Body of pancreas (tissue), 4 donors: ENCODE data around the gene NISCH. TPM values are rescaled to one million over a fixed set of nuclear protein-coding genes. Genes with fewer than 3 reads are reported as not detected.
A peak's percentile ranks its signal among the peaks of the same experiment; 100 is the strongest.

ENCODE experiments used
- ATAC-seq: fragments of 150-250 bp; one replicate; pipeline ENCODE4 v1.9.1; 2016
- DNase-seq, 4 donors: peaks; one replicate each; pipeline ENCODE4 v3.0.0-alpha.2; 2019
- H3K27ac ChIP-seq, 4 donors: fragments of 200-600 bp; sonication (generic); 1 replicate in 3 of 4; 2 replicates in 1 of 4; pipeline versions ENCODE4 v1.5.1 to v1.6.1; 2016 to 2019; ENCODE audit warnings: mild to moderate bottlenecking in 1 of 4, mixed read lengths in 1 of 4, moderate library complexity in 1 of 4
- H3K27me3 ChIP-seq, 2 donors: fragments of 200-600 bp; sonication (generic); one replicate each; pipeline ENCODE4 v1.6.0; 2016; ENCODE audit warnings: mild to moderate bottlenecking in 1 of 2
- H3K36me3 ChIP-seq, 2 donors: fragments of 200-600 bp; sonication (generic); replicated peaks in 1 of 2; 2 replicates each; pipeline ENCODE4 v1.5.1; 2016; ENCODE audit warnings: low read depth in 2 of 2; ENCODE audit not compliant: insufficient read depth in 1 of 2
- H3K4me1 ChIP-seq: fragments of 200-600 bp; sonication (generic); one replicate; pipeline ENCODE4 v1.6.0; 2016
- H3K4me3 ChIP-seq, 2 donors: fragments of 200-600 bp; sonication (generic); 1 replicate in 1 of 2; 2 replicates in 1 of 2; pipeline ENCODE4 v1.5.1; 2016 to 2019
- H3K9me3 ChIP-seq, 3 donors: fragments of 200-600 bp; sonication (generic); 1 replicate in 2 of 3; 2 replicates in 1 of 3; pipeline ENCODE4 v1.5.1; 2016
- CTCF ChIP-seq, 7 experiments: fragments of 450-650 bp in 4 of 7; fragments of 200-600 bp in 3 of 7; sonication (generic) in 3 of 7; IDR thresholded peaks; one replicate each; pipeline ENCODE4 v1.5.1; 2016 to 2019; ENCODE audit warnings: antibody characterized with exemption in 7 of 7
- POLR2A ChIP-seq, 3 donors: fragments of 450-650 bp; IDR thresholded peaks; one replicate each; pipeline ENCODE4 v1.6.1; 2016; ENCODE audit warnings: antibody characterized with exemption in 3 of 3, mild to moderate bottlenecking in 2 of 3
- WGBS, 2 donors: methylation state at CpG; one replicate each; pipeline ENCODE4 v1.1.5; 2017; 5-methylcytosine and 5-hydroxymethylcytosine counted together
- intact Hi-C: fragments of 100-400 bp; cut with DNase I; formaldehyde crosslinking; loops from one replicate; pipeline ENCODE4 v1.15.1; 2023
- total RNA-seq, 2 donors: library from RNA; depleted of rRNA; stranded (reverse); fragments of >200 nt; gene quantifications; one replicate each; pipeline ENCODE4 v1.1.0, GENCODE V29; 2016

NISCH gene
- total RNA-seq, 2 donors from 2014 or later, result 58.9 to 115 TPM

GRCh38 chr3:52437326-52438103 is 17.9 kb upstream of the NISCH start:
- no peak for TF ChIP-seq POLR2A (IDR thresholded peaks at IDR 0.05)
- Histone ChIP-seq H3K36me3 (no peaks in the 10 kb centered on the region), H3K4me1 (no peaks in the 10 kb centered on the region), H3K4me3 (no peak overlapping the region), H3K27ac (no peak overlapping the region), H3K27me3 (no peaks in the 10 kb centered on the region), H3K9me3 (no peaks in the 10 kb centered on the region)
- WGBS, 2 donors, result 60 to 73% methylated on average over 1 to 15 of the region's 15 CpGs
- DNase-seq (peak in 2 of 4 donors; percentile 43 to 76), ATAC-seq (no peak)
- intact Hi-C loops, result no loop called here

- no peak for ATAC-seq
- intact Hi-C loops, result no loop called here
- H3K27ac ChIP-seq, result no peak overlapping the region
- H3K4me1 ChIP-seq, result no peaks in the 10 kb centered on the region
- 64% methylated on average over 3 of the region's 6 CpGs; no CpG with 5 or more reads in 1 of the 2 donors for WGBS, 2 donors
- H3K36me3 ChIP-seq, result no peaks in the 10 kb centered on the region
- no peak overlapping the region for H3K4me3 ChIP-seq
- no peaks in the 10 kb centered on the region for H3K9me3 ChIP-seq
- TF ChIP-seq POLR2A (IDR thresholded peaks at IDR 0.05), result no peak
- TF ChIP-seq CTCF (IDR thresholded peaks at IDR 0.05), result no peak
- no peak for DNase-seq
- H3K27me3 ChIP-seq, result no peaks in the 10 kb centered on the region
Measured at GRCh38 chr3:52438104-52438376, 17.4 kb upstream of the NISCH start.

GRCh38 chr3:52438579-52439425 is 16.6 kb upstream of the NISCH start:
- no peaks in the 10 kb centered on the region for H3K36me3 ChIP-seq
- H3K27me3 ChIP-seq, result no peaks in the 10 kb centered on the region
- WGBS, 2 donors, result 79 to 82% methylated on average over 8 to 9 of the region's 9 CpGs
- no peak overlapping the region for H3K27ac ChIP-seq
- no peak for TF ChIP-seq CTCF (IDR thresholded peaks at IDR 0.05)
- TF ChIP-seq POLR2A (IDR thresholded peaks at IDR 0.05), result no peak
- H3K4me1 ChIP-seq, result no peaks in the 10 kb centered on the region
- no peaks in the 10 kb centered on the region for H3K9me3 ChIP-seq
- ATAC-seq (no peak), DNase-seq (peak in 1 of 4 donors; percentile 6)
- intact Hi-C loops, result no loop called here
- no peak overlapping the region for H3K4me3 ChIP-seq

GRCh38 chr3:52439426-52440248 is 15.8 kb upstream of the NISCH start:
- intact Hi-C loops, result no loop called here

More at GRCh38 chr3:52439426-52440248, 15.8 kb upstream of the NISCH start:
- no peak overlapping the region for H3K27ac ChIP-seq
- H3K4me1 ChIP-seq, result peaks cover under 1% of the 10 kb centered on the region
- no peaks in the 10 kb centered on the region for H3K27me3 ChIP-seq
- WGBS, 2 donors, result 92 to 93% methylated on average over 13 to 16 of the region's 16 CpGs
- no peak for ATAC-seq
- no peak for TF ChIP-seq POLR2A (IDR thresholded peaks at IDR 0.05)
- no peak for TF ChIP-seq CTCF (IDR thresholded peaks at IDR 0.05)
- H3K36me3 ChIP-seq, result no peaks in the 10 kb centered on the region
- no peak overlapping the region for H3K4me3 ChIP-seq
- DNase-seq, result no peak
- no peaks in the 10 kb centered on the region for H3K9me3 ChIP-seq
